GF-D8 (cell line): Measurements from ENCODE around the gene ZP3.
"Not testable (repeated sequence)": the region's sequence is repeated elsewhere in the genome, so short reads cannot be mapped to it uniquely, and the experiment has no call there.

Source experiments
- DNase-seq: peaks from one replicate; lab custom pipeline; 2025; lab: John Stamatoyannopoulos, UW

ZP3 gene

DNA sequence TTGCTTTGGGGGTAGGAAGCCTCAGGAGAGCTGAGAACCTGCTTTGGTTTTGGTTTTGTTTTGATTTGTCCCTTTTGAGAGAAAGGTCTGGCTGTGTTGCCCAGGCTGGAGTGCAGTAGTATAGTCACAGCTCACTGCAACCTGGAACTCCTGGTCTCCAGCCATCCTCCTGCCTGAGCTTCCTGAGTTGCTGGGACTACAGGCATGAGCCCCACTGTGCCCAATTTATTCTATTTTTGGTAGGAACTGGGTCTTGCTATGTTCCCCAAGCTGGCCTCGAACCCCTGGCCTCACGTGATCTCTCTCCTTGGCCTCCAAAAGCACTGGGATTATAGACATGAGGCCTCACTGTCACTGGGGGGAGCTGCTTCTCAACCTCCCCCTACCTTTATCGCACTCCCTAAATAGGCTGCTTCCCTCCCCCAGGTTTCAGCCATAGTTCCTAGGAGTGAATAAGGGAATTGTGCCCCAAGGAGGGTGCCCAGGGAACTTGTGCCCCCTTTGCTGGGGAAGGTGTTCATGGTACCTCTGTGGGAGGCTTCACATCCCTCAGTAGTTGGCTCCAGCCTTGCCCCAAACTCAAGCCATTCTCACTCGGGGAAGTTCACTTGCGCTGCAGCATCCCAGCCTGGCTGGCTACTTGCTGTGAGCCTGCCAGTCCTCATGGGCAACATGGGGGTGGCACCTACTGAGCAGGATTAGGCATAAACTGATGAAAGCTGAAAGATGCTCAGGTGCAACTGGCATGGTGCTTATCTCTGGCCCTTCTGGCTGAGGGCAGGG is 18.1 kb downstream of the ZP3 start:
- DNase-seq, result not testable (repeated sequence)

DNA sequence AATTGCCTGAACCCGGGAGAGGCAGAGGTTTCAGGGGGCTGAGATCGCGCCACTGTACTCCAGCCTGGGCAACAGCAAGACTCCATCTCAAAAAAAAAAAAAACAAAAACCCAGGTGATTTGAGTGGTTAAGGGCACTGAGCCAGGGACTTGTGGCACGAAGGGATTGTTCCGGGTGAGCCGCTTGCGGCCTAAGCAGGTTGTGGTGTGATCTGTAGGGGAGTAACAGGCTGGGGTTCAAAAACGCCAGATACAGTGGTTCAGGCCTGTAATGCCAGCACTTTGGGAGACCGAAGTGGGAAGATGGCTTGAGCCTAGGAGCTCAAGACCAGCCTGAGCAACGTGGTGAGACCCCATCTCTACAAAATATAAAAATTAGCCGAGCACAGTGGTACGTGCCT is 19.1 kb downstream of the ZP3 start:
- not testable (repeated sequence) for DNase-seq

DNA sequence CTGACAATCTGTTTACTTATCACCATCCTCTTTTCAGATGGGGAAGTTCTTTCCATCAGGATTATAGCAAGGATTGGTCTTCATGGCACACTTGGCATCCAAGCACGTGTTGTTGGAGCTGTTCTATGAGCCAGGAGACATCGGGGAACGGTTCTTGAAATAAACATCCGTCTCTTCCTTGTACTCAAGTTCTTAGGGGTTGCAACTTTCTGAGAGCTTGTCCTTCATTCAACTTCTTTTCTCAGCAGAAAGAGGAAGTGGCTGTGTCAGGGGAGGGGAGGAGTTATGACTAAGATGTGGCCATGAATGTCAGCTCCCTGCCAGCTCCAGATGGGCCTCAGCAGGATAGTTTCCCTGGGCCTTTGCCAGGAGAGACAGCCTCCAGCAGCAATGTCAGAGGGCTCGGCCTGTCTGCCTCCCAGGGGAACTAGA is 20.8 kb downstream of the ZP3 start:
- peak; percentile 62 for DNase-seq

DNA sequence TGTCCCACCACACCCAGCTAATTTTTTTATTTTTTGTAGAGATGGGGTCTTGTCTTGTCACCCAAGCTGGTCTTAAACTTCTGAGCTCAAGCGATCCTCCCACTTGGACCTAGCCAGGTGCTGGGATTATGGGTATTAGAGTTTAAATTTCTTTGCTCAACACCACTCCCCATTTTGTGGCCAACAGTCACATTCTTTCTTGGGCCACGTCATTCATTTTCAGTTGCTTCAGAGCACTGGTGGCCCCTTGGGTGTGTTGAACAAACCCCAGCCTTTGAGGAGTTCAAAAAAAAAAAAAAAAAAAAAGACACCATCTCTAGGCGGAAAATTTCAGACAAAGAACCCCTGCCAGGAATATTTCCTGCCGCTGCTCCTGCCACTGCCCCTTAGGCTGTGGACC is 32.3 kb downstream of the ZP3 start:
- not testable (repeated sequence) for DNase-seq

DNA sequence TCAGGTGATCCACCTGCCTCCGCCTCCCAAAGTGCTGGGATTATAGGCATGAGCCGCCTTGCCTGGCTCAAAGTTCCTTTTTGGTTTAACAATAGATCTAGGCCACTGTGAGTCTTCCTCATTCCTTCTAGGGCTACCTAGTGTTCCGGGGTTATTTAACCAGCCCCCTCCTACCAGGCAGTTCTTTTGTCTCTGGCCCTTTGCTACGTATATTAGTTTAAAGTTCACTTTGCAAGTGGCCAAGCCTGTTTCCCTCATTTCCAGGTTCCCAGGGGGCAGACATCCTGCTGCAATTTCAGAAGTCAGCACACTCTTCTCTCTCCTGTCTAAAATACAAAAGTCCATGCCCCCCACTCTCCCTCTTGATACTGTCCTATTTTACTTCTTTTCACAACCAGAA is 33.8 kb downstream of the ZP3 start:
- not testable (repeated sequence) for DNase-seq

DNA sequence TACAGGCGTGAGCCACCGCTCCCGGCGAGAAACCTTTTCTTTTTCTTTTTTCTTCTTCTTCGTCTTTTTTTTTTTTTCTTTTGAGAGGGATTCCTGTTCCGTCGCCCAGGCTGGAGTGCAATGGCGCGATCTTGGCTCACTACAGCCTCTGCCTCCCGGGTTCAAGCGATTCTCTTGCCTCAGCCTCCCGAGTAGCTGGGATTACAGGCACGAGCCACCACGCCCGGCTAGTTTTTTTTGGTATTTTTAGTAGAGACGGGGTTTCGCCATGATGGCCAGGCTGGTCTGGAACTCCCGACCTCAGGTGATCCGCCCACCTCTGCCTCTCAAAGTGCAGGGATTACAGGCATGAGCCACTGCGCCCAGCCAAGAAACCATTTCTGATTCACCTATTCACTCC is 36.0 kb downstream of the ZP3 start:
- not testable (repeated sequence) for DNase-seq

DNA sequence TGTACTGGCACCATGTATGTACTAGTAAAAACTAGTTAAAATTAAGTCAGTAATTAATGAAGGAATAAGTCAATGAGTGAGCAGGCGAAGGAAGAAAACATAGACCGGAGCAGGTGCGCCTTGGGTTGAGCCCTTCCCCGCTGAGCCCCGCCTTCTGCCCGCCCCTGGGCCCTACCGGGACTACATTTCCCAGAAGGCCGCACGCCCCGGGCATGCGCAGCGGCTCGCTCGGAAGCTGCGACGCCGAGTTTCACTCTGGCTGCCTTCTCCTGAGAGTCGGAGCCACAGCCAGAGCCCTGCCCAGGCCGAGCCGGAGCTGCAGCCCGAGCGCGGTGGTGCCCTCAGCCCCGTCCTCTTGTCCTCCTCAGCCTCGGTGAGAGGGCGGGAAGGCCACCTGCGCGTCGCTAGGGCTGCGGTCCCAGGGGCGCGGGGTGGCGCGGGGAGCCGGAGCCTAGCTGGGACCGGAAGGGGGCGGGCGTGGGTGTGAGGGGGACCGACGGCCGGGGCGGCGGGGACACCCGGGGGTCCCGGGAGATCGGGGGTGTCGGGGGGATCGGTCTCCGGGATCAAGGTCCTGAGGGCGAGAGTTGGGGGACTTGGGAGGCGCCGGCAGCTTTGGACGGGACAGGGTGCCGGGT is 36.8 kb downstream of the ZP3 start, which contains the start of gene DTX2:
Gene DTX2 (plus strand): TSS at position 246 of the 638 bp plus-strand sequence. CDS start 18,801 bp downstream, outside the sequence.
- not testable (repeated sequence) for DNase-seq

DNA sequence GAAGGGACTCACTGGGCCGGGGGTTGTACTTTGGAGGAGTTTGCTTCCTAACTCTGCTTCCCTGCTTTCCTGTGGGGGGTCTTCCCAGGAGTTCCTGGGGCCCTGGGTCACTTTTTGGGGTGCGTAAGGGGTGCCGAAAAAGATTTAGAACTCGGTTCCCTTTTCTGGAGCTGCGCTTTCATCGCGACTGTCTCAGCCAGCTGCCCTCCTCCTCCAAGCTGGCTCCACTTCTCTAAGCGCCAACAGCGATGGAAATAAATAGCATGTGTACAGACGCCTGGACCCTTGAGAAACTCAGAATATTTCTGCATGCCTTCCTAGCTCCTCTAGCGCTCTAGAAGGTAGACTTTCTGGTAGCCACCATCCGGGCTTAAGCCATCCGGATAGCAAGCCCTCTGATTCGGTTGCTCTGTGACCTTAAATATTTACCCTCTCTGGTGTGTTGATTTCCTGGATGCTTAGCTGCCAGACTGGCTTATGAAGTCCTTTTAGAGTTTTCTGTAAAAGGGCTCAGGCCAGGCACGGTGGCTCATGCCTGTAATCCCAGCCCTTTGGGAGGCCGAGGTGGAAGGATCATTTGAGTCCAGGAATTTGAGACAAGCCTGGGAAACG is 37.6 kb downstream of the ZP3 start:
- DNase-seq, result not testable (repeated sequence)

DNA sequence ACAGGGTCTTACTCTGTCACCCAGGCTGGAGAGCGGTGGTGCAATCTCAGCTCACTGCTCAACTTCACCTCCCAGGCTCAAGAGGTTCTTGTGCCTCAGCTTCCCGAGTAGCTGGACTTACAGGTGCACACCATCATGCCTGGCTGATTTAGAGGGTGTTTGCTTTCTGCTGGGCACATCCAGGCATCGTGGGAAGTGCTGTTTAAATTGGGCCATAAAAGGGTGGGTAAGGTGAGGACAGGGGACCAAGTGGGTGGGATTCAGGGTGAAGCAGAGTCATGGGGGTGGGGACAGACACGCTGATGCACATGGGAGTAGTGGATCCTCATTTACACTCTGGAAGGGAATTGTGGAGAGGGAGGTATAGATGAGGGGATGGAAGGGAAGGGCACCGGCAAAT is 40.2 kb downstream of the ZP3 start:
- not testable (repeated sequence) for DNase-seq

DNA sequence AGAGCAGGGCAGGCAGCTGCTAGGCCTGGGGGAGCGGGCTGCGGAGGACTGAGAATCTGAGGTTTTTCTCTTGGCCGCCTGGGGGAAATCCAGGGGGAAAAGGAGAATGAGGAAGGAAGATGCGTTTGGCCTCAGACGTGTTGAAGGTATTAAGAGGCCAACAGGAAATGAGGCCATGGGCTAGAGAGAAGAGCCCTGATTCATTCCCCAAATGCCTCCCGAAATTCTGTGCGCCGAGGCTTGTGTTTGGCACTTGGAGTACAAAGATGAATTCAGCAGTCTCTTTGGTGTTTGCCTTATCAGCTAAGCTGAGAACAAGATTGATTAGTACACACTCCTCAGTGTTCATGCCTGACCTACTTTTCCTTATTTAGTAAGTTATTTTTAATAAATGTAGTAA is 41.2 kb downstream of the ZP3 start:
- not testable (repeated sequence) for DNase-seq

DNA sequence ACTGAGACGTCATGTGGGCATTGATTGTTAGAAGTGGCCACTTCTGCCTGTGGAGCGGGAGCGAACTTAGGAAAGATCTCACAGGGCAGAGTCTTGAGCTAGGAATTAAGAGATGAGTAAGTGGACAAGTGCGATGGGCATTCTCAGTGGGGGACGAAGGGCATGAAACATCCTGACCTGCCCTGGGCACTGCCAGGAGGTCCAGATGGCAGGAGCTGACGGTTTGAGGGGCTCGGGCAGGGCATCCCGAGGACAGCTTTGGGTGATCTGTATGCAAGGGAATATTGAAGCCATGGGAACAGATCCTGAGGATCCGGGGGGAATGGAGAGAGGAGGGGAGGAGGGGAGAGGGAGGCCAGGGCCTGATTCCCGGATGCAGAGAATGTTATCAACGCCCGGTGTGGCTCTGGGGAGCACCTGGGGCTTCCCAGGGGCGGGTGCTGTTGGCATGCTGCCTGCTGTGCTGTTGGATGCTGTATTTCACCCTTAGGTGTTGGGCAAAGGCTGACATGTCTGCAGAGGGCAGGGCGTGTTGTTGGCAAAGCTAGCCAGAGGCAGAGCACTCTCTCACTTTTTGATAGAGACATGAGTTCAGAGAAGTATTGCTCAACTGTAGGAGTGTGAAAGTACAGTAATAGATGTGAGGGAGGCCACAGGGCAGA is 43.1 kb downstream of the ZP3 start:
- not testable (repeated sequence) for DNase-seq

DNA sequence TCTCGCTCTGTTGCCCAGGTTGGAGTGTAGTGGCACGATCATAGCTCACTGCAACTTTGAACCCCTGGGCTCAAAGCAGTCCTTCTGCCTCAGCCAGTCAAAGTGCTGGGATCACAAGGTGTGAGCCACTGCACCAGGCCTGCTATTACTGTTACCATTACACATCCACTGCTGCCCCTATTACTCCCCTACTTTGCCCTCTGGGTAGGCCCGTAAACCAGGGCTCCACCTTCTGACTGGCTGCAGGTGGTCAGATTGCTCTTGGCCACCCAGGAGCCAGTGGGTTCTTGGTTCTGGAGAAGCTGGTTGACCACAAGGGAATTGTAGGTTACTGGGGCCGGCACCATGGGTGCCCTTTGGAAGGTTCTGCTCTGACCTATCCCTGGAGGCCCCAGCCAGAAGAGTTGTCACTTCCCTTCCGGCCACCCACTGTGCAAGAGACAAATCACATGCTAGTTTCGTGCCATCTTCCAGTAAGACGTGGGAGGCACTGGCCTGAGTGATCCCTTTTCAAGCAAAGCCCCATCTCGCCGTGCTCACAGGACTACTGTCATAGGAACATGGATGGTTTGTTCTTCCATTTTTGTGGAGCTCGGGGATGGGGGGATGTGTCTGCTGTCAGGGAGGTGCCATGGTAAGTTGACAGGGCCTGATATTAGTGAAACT is 46.9 kb downstream of the ZP3 start:
- not testable (repeated sequence) for DNase-seq

DNA sequence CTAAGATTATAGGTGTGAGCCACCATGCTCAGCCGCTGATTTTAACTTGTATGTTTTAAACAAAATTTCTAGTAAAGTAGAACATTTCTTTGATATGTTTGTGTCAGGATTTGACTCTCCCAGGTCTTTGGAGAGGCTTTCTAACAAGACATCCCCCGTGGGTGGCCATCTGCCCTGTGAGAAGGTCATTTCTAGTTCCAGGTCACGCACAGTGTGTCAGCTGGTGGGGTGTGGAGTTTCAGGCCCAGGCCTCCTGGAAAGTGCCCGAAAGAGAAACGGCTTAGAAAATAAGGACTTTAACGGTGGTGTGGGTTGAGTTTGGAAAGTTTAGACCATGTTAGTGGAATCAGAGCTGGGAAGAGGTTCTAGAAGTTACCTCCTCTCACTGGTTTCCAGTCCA is 48.3 kb downstream of the ZP3 start:
- DNase-seq, result not testable (repeated sequence)

DNA sequence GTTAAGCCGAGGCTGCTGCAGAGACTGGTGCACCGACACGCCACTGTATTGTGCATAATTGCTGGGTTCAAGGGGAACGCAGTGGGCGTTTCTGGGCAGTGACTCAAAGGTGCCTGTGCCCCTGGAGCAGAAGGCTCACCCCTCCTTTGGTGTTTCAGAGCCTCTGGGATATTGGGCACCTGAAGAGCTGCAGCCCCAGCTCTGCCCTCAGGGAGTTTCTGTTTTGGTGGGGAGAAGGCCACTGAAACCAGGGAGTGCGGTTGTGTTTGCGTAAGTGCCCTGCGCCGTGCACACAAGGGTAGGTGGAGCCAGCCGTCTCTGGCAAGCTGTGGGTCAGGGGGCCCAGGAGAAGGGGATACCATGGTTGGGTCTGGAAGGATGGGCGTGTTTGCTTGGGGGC is 51.5 kb downstream of the ZP3 start:
- DNase-seq, result not testable (repeated sequence)

DNA sequence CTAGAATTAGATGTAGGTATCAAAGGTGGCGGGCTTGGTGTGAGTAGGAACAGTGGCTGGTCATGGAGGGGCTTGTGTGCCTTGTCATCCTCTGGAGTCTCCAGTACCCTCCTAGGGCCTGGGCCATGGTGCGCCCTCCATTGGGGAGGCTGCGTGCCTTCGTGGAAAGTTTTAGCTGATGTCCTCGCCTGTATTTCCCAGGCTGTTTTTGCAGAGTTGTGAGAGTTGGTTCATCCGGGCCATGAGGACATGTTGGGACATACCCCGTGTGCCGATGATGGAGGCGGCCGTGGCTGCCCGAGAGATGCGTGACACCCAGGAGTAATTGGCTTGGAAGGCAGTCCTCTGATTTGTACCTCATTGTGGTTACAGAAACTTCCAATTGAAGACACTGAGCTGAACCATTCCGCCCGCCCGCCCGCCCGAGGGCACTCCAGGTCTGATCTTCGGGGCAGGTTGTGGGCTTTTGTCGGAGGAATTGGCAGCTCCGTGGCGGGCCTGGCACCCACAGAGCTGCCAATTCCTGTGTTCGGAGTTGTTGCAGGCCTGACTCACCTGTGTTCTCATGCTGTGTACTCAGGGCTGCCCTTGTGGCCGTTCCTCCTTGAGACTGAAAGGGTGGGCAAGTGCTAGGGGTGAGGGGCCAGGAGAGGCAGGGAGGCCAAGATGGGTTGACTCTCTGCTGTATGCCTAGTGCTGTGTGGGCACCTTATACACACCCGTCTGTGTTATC is 52.2 kb downstream of the ZP3 start:
- not testable (repeated sequence) for DNase-seq

DNA sequence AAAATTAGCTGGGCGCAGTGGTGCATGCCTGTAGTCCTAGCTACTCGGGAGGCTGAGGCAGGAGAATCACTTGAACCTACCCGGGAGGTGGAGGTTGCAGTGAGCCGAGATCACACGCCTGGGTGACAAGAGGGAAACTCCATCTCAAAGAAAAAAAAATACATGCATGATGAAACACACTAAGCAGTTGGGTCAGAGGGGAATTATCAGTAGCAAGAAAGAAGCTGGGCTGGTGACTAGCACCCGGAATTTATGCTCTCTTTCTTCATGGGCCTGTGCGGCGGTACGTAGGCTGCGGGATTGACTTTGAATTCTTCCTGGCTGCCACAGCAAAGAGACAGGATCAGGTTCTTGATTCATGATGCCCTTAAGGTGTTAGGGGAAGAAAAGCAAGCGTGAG is 54.9 kb downstream of the ZP3 start:
- DNase-seq, result not testable (repeated sequence)

DNA sequence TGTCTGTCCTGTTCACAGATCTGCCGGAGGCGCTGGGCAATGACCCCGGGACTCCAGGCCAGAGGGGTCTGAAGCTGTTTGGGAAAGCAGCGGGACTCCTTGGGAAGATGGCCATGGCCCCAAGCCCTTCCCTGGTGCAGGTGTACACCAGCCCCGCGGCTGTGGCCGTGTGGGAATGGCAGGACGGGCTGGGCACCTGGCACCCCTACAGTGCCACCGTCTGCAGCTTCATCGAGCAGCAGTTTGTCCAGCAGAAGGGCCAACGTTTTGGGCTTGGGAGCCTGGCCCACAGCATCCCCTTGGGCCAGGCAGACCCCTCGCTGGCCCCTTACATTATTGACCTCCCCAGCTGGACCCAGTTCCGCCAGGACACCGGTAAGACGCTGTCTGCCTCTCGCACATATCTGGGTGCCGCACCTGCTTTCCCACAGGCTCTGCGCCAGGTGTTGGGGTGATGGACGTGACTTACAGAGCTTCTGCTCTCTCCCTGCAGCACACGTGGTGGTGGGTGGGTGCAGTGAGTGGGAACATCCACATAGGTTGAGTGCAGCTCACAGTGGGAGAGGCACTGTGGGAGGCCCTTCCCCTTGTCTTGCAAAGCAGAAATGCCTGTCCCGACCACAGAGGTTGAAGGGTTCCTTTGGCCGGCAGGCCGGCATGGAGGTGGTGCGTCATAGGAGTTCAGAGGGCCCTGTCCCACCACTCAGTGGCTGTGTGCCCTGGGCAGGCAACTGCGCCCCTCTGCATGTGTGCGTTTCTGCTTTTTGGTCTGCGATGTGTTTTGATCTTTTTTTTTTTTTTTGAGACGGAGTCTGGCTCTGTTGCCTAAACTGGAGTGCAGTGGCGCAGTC is 55.9 kb downstream of the ZP3 start:
- DNase-seq, result not testable (repeated sequence)

DNA sequence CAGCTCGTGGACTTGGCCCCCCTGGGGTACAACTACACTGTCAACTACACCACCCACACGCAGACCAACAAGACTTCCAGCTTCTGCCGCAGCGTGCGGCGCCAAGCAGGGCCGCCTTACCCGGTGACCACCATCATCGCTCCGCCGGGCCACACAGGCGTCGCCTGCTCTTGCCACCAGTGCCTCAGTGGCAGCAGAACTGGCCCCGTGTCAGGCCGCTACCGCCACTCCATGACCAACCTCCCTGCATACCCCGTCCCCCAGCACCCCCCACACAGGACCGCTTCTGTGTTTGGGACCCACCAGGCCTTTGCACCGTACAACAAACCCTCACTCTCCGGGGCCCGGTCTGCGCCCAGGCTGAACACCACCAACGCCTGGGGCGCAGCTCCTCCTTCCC is 57.9 kb downstream of the ZP3 start:
- not testable (repeated sequence) for DNase-seq

DNA sequence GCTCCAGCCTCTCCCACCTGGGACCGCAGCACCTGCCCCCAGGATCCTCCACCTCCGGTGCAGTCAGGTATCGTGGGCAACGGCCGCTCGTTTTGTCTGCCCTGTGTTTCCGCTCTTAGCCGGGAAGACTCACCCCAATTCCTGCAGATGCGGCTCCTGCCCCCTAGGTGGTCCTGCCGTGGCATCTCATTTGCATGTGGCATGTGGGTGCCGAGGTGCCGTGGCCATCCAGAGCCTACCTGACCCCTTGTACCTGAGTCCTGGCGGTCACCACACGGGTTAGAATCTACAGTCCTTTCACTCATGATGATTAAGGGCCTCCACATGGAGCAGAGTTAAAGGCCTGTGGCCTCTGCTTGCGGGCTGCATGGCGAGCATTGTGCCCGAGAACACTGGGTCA is 58.3 kb downstream of the ZP3 start:
- DNase-seq, result not testable (repeated sequence)

DNA sequence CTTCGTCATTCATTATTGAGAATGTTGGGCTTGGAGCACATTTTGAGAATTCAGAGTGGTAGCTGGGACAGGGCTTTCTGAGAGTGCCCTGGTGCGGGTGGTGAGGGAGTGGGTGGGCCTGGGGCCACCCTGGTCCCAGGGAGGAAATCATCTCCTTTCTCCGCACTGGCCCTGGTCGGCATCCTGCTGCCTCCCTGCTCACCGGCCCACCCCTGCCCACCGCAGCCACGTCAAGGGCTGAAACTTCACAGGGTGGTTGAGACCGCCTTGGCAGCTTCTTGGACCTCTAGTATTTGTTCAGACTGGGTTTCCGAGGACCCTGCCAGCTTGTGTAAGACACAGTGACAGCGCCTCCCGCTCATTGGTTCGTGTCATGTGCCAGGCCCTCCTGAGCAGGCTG is 59.7 kb downstream of the ZP3 start:
- not testable (repeated sequence) for DNase-seq
